Parathyroid adenoma (tissue), 2 donors: ENCODE measurements around the gene UBE2E2.

Experiments used
- H2AFZ ChIP-seq: fragments of 300-600 bp; sonication (generic); one replicate; pipeline ENCODE4 v1.7.0; 2017; ENCODE audit warnings: antibody characterized with exemption, mild to moderate bottlenecking
- H3K27ac ChIP-seq: fragments of 300-600 bp; sonication (generic); one replicate; pipeline ENCODE4 v1.7.0; 2017
- H3K27me3 ChIP-seq: fragments of 300-600 bp; sonication (generic); one replicate; pipeline ENCODE4 v1.7.0; 2017; ENCODE audit warnings: low read length; ENCODE audit not compliant: control insufficient read depth, insufficient read depth
- H3K36me3 ChIP-seq: fragments of 300-600 bp; sonication (generic); one replicate; pipeline ENCODE4 v1.7.0; 2017; ENCODE audit warnings: low read length; ENCODE audit not compliant: control insufficient read depth, insufficient read depth
- H3K4me1 ChIP-seq: fragments of 300-600 bp; sonication (generic); one replicate; pipeline ENCODE4 v1.7.0; 2017; ENCODE audit warnings: control low read depth
- H3K4me2 ChIP-seq: fragments of 300-600 bp; sonication (generic); one replicate; pipeline ENCODE4 v1.7.0; 2017; ENCODE audit warnings: low read length
- H3K4me3 ChIP-seq: fragments of 300-600 bp; sonication (generic); one replicate; pipeline ENCODE4 v1.7.0; 2017; ENCODE audit warnings: low read depth, low read length
- H3K79me2 ChIP-seq: fragments of 300-600 bp; sonication (generic); one replicate; pipeline ENCODE4 v1.7.0; 2017; ENCODE audit warnings: control low read depth
- H3K9ac ChIP-seq: fragments of 300-600 bp; sonication (generic); one replicate; pipeline ENCODE4 v1.7.0; 2017; ENCODE audit warnings: mild to moderate bottlenecking
- H3K9me3 ChIP-seq: fragments of 300-600 bp; sonication (generic); one replicate; pipeline ENCODE4 v1.7.0; 2017; ENCODE audit warnings: low read length; ENCODE audit not compliant: control insufficient read depth
- TF ChIP-seq, protein P1 (sequence below): fragments of 300-600 bp; sonication (generic); IDR thresholded peaks from one replicate; pipeline ENCODE4 v1.7.0; 2017; ENCODE audit warnings: antibody characterized with exemption, mild to moderate bottlenecking
- donor health status: primary hyperparathyroidism.

The UBE2E2 gene

DNA sequence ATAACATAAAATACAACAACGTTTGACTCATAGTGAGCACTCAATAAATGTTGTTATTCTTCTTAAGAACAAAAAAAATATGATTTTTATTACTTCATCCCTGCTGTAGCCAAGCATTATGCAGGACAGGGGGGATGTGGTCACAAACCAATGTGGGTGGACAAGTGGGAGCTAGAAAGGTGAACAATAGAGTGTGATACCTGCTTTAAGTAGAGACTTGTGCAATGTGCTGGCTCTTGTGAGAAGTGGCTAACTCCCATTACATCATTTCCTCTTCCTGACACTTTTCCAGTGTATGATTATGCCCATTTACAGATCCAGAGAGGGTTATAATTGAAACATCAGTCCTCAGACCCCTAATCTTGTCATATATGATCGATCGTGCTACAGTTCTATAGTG lies 193.6 kb downstream of the UBE2E2 start:
- H2AFZ ChIP-seq: no peak overlapping the region
- H3K36me3 ChIP-seq: no peaks in the 10 kb centered on the region
- no peak overlapping the region for H3K4me3 ChIP-seq
- no peak overlapping the region for H3K9ac ChIP-seq
- H3K9me3 ChIP-seq: no peaks in the 10 kb centered on the region
- no peak overlapping the region for H3K4me2 ChIP-seq
- H3K79me2 ChIP-seq: peaks cover 6% of the 10 kb centered on the region
- H3K27ac ChIP-seq: no peak overlapping the region
- H3K27me3 ChIP-seq: no peaks in the 10 kb centered on the region
- H3K4me1 ChIP-seq: peaks cover 2% of the 10 kb centered on the region
- TF ChIP-seq, protein P1, sequence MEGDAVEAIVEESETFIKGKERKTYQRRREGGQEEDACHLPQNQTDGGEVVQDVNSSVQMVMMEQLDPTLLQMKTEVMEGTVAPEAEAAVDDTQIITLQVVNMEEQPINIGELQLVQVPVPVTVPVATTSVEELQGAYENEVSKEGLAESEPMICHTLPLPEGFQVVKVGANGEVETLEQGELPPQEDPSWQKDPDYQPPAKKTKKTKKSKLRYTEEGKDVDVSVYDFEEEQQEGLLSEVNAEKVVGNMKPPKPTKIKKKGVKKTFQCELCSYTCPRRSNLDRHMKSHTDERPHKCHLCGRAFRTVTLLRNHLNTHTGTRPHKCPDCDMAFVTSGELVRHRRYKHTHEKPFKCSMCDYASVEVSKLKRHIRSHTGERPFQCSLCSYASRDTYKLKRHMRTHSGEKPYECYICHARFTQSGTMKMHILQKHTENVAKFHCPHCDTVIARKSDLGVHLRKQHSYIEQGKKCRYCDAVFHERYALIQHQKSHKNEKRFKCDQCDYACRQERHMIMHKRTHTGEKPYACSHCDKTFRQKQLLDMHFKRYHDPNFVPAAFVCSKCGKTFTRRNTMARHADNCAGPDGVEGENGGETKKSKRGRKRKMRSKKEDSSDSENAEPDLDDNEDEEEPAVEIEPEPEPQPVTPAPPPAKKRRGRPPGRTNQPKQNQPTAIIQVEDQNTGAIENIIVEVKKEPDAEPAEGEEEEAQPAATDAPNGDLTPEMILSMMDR: no peak

DNA sequence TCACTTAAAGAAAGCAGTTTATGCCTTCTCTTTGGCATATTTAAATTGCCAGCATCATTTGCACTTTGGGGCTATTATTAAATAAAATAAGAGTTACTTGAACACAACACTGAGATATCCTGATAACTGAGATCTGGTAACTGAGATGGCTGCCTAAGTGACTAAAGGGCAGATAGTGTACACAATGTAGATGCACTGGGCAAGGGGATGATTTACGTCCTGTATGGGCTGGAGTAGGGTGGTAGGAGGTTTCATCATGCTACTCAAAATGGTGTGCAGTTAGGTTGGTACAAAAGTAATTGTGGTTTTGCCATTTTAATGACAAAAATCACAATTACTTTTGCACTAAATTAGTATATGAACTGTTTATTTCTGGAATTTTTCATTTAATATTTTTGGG lies 196.1 kb downstream of the UBE2E2 start:
- Histone ChIP-seq H3K27me3 (no peaks in the 10 kb centered on the region), H3K79me2 (peaks cover 2% of the 10 kb centered on the region), H3K4me1 (no peaks in the 10 kb centered on the region), H3K4me3 (no peak overlapping the region), H3K9me3 (no peaks in the 10 kb centered on the region), H2AFZ (no peak overlapping the region), H3K36me3 (no peaks in the 10 kb centered on the region), H3K4me2 (no peak overlapping the region), H3K9ac (no peak overlapping the region), H3K27ac (no peak overlapping the region)
- TF ChIP-seq, protein P1: no peak

DNA sequence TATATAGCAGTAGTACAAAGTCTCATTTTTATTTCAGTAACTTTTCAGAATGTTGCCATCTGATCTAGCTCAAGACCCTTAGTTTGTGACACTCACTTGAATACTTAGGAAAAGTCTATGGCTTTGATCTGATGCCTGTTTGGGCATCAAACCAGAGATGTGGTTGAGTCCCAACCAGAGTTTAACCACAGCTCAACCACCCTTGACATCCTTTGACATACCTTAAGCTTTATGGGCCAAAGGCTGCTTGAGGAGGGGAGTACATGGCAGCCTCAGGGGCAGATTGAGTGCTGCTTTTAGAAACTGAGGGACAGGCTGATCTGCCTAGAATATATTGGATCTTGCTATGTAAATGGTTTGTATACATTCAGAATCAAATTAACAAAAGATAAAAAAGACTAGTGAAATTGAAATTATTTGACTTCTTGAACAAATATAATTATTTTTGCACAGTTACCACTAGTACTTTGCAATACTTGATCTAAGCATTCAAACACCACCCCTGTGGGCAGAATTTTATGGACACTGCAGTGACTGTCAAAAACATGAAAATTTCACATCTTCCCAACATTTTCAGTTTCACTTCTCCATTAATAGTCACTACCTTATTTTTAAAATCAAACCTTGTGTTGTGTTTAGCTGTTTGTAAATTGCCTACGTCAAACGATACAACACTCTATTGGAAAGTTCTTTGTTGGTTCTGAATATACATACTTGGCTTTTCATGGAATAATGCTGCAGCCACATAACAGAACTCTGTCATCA lies 199.8 kb downstream of the UBE2E2 start:
- Histone ChIP-seq H3K27me3 (no peaks in the 10 kb centered on the region), H3K9me3 (no peaks in the 10 kb centered on the region), H3K36me3 (no peaks in the 10 kb centered on the region), H3K4me3 (no peak overlapping the region), H3K4me1 (no peaks in the 10 kb centered on the region), H3K79me2 (no peaks in the 10 kb centered on the region), H3K27ac (no peak overlapping the region), H3K4me2 (no peak overlapping the region), H2AFZ (no peak overlapping the region), H3K9ac (no peak overlapping the region)
- TF ChIP-seq, protein P1: no peak

DNA sequence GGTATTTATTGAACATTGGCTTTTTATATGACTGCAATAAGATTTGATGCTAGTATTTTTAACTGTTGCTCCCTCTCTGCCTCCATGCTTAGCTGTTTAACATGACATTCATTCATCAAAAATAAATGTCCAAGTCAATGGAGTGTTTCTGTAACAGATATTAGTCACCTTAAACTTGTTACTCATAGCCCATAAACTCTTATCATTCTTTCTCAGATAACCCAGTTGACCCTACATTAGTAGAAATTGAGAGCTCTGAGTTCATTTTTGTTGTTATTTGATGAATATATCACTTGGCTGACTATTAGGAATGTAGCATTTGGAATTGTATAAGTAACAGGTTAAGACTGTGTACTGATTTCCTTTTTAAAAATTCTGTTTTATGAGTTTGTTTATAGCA lies 201.1 kb downstream of the UBE2E2 start:
- Histone ChIP-seq H3K4me2 (no peak overlapping the region), H3K27me3 (no peaks in the 10 kb centered on the region), H3K27ac (no peak overlapping the region), H3K9ac (no peak overlapping the region), H3K79me2 (no peaks in the 10 kb centered on the region), H3K4me1 (no peaks in the 10 kb centered on the region), H3K4me3 (no peak overlapping the region), H2AFZ (no peak overlapping the region), H3K36me3 (no peaks in the 10 kb centered on the region), H3K9me3 (no peaks in the 10 kb centered on the region)
- TF ChIP-seq, protein P1: no peak

DNA sequence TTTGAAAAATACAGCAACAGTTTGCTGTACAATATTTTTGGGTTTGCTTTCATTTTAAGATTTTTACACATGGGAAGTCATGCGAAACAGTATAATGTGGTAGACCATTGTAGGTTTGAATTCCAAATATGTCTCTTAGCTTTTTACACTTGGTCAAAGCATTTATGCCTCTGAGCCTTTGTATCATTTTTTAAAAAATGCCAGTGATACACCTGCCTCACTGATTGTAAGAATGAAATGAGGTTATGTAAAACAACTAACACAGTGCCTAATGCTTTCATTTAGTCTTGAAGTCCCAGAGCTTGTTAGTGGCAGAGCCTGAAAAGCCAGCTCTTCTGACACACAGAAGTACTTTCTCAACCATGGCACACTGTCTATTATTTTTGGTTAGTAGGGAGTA lies 202.0 kb downstream of the UBE2E2 start:
- Histone ChIP-seq H3K4me3 (no peak overlapping the region), H2AFZ (no peak overlapping the region), H3K27ac (no peak overlapping the region), H3K79me2 (no peaks in the 10 kb centered on the region), H3K9me3 (no peaks in the 10 kb centered on the region), H3K4me2 (no peak overlapping the region), H3K27me3 (no peaks in the 10 kb centered on the region), H3K36me3 (no peaks in the 10 kb centered on the region), H3K4me1 (no peaks in the 10 kb centered on the region), H3K9ac (no peak overlapping the region)
- TF ChIP-seq, protein P1: no peak
